HL-60 (cell line): ENCODE data around the gene SEPTIN10.

ENCODE experiments used
- SPI1 ChIP-seq: IDR thresholded peaks from 2 replicates; pipeline ENCODE4 v1.6.1; 2012; ENCODE audit warnings: low read depth, mild to moderate bottlenecking, borderline replicate concordance
- TF ChIP-seq, protein P1 (sequence below): IDR thresholded peaks from 2 replicates; pipeline ENCODE4 v1.6.1; 2012; ENCODE audit warnings: low read depth; ENCODE audit not compliant: insufficient replicate concordance

DNA sequence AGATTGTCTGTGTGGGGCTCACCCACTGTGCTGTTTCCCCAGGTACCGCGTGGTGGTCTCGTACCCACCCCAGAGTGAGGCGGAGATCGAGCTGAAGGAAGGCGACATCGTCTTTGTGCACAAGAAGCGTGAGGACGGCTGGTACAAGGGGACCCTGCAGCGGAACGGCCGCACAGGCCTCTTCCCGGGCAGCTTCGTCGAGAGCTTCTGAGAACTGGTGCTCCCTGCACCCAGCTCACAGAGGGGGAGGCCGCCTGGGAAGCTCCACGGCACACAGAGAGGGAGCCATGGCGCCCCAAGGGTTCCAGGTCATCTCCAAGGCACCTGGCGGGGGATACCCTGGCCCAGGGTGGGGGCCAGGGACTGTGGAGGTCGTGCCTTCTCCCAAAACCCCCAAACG is 112.3 kb downstream of the SEPTIN10 start:
- no peak for TF ChIP-seq SPI1
- TF ChIP-seq, protein P1, sequence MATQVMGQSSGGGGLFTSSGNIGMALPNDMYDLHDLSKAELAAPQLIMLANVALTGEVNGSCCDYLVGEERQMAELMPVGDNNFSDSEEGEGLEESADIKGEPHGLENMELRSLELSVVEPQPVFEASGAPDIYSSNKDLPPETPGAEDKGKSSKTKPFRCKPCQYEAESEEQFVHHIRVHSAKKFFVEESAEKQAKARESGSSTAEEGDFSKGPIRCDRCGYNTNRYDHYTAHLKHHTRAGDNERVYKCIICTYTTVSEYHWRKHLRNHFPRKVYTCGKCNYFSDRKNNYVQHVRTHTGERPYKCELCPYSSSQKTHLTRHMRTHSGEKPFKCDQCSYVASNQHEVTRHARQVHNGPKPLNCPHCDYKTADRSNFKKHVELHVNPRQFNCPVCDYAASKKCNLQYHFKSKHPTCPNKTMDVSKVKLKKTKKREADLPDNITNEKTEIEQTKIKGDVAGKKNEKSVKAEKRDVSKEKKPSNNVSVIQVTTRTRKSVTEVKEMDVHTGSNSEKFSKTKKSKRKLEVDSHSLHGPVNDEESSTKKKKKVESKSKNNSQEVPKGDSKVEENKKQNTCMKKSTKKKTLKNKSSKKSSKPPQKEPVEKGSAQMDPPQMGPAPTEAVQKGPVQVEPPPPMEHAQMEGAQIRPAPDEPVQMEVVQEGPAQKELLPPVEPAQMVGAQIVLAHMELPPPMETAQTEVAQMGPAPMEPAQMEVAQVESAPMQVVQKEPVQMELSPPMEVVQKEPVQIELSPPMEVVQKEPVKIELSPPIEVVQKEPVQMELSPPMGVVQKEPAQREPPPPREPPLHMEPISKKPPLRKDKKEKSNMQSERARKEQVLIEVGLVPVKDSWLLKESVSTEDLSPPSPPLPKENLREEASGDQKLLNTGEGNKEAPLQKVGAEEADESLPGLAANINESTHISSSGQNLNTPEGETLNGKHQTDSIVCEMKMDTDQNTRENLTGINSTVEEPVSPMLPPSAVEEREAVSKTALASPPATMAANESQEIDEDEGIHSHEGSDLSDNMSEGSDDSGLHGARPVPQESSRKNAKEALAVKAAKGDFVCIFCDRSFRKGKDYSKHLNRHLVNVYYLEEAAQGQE = no peak
